Mucosa of rectum (tissue), 2 donors: ENCODE data around the gene SHISAL2A.

Source experiments
- H3K27ac ChIP-seq, 2 donors: one replicate each; pipeline ENCODE4 v1.7.0; 2013; ENCODE audit warnings: inconsistent platforms in 2 of 2, low read depth in 2 of 2, low read length in 2 of 2
- H3K27me3 ChIP-seq, 2 donors: one replicate each; pipeline ENCODE4 v1.7.0; 2013; ENCODE audit warnings: low read length in 2 of 2; ENCODE audit not compliant: control insufficient read depth in 2 of 2, insufficient read depth in 2 of 2
- H3K36me3 ChIP-seq, 2 donors: one replicate each; pipeline ENCODE4 v1.7.0; 2013; ENCODE audit warnings: low read length in 2 of 2; ENCODE audit not compliant: control insufficient read depth in 2 of 2, insufficient read depth in 2 of 2
- H3K4me1 ChIP-seq, 2 donors: one replicate each; pipeline ENCODE4 v1.7.0; 2013; ENCODE audit warnings: low read length in 2 of 2, mild to moderate bottlenecking in 1 of 2; ENCODE audit not compliant: control insufficient read depth in 2 of 2, insufficient read depth in 2 of 2
- H3K4me3 ChIP-seq, 2 donors: one replicate each; pipeline ENCODE4 v1.7.0; 2013; ENCODE audit warnings: low read length in 2 of 2
- H3K9ac ChIP-seq, 2 donors: one replicate each; pipeline ENCODE4 v1.7.0; 2013; ENCODE audit warnings: low read length in 2 of 2, low read depth in 1 of 2, mild to moderate bottlenecking in 1 of 2
- H3K9me3 ChIP-seq, 2 donors: one replicate each; pipeline ENCODE4 v1.7.0; 2013; ENCODE audit warnings: low read length in 2 of 2; ENCODE audit not compliant: control insufficient read depth in 2 of 2
- donor health status: healthy.
- donor health status: Normal muscosa, but diverticular disease.

Gene SHISAL2A

GRCh38 chr1:52635321-52636089 lies 2.5 kb downstream of the SHISAL2A start:
- H3K27ac ChIP-seq, result peak overlapping the region in 1 of 2 donors; percentile 32
- H3K9ac ChIP-seq, result no peak overlapping the region
- peaks cover 22 to 28% of the 10 kb centered on the region in 2 donors for H3K27me3 ChIP-seq
- H3K9me3 ChIP-seq, result no peaks in the 10 kb centered on the region
- H3K4me3 ChIP-seq, result no peak overlapping the region
- H3K36me3 ChIP-seq, result no peaks in the 10 kb centered on the region
- H3K4me1 ChIP-seq, result peaks cover 3 to 14% of the 10 kb centered on the region in 2 donors

GRCh38 chr1:52636721-52637695 lies 4.0 kb downstream of the SHISAL2A start:
- no peaks in the 10 kb centered on the region for H3K9me3 ChIP-seq
- H3K4me3 ChIP-seq, result peak overlapping the region in 1 of 2 donors; percentile 45
- H3K27me3 ChIP-seq, result peaks cover 13 to 22% of the 10 kb centered on the region in 2 donors
- peaks cover 3 to 14% of the 10 kb centered on the region in 2 donors for H3K4me1 ChIP-seq
- peak overlapping the region in 1 of 2 donors; percentile 63 for H3K9ac ChIP-seq
- H3K27ac ChIP-seq, result peak overlapping the region; percentile 62 to 85
- no peaks in the 10 kb centered on the region for H3K36me3 ChIP-seq

GRCh38 chr1:52637946-52638345 lies 5.0 kb downstream of the SHISAL2A start:
- Histone ChIP-seq H3K36me3 (no peaks in the 10 kb centered on the region), H3K4me1 (peaks cover 3 to 14% of the 10 kb centered on the region in 2 donors), H3K9me3 (no peaks in the 10 kb centered on the region), H3K4me3 (peak overlapping the region in 1 of 2 donors; percentile 45), H3K27ac (peak overlapping the region; percentile 62 to 85), H3K27me3 (peaks cover 5 to 15% of the 10 kb centered on the region in 2 donors), H3K9ac (no peak overlapping the region)

GRCh38 chr1:52640697-52641096 lies 7.7 kb downstream of the SHISAL2A start:
- no peak overlapping the region for H3K27ac ChIP-seq
- H3K4me3 ChIP-seq, result no peak overlapping the region
- H3K36me3 ChIP-seq, result no peaks in the 10 kb centered on the region
- peaks cover 0 to 2% of the 10 kb centered on the region in 2 donors for H3K27me3 ChIP-seq
- H3K9me3 ChIP-seq, result no peaks in the 10 kb centered on the region
- H3K9ac ChIP-seq, result no peak overlapping the region
- peaks cover 3 to 10% of the 10 kb centered on the region in 2 donors for H3K4me1 ChIP-seq

GRCh38 chr1:52641307-52641706 lies 8.3 kb downstream of the SHISAL2A start:
- peaks cover 0 to 2% of the 10 kb centered on the region in 2 donors for H3K27me3 ChIP-seq
- H3K4me3 ChIP-seq, result no peak overlapping the region
- peaks cover 3 to 10% of the 10 kb centered on the region in 2 donors for H3K4me1 ChIP-seq
- no peak overlapping the region for H3K27ac ChIP-seq
- no peak overlapping the region for H3K9ac ChIP-seq
- H3K9me3 ChIP-seq, result no peaks in the 10 kb centered on the region
- no peaks in the 10 kb centered on the region for H3K36me3 ChIP-seq

- no peaks in the 10 kb centered on the region for H3K36me3 ChIP-seq
- H3K27ac ChIP-seq, result no peak overlapping the region
- no peaks in the 10 kb centered on the region for H3K9me3 ChIP-seq
- H3K4me3 ChIP-seq, result no peak overlapping the region
- no peak overlapping the region for H3K9ac ChIP-seq
- peaks cover 0 to under 1% of the 10 kb centered on the region in 2 donors for H3K27me3 ChIP-seq
- H3K4me1 ChIP-seq, result no peaks in the 10 kb centered on the region
Measured at GRCh38 chr1:52645261-52645660, 12.3 kb downstream of the SHISAL2A start.

GRCh38 chr1:52651904-52652303 lies 18.9 kb downstream of the SHISAL2A start:
- Histone ChIP-seq H3K4me3 (no peak overlapping the region), H3K27ac (no peak overlapping the region), H3K4me1 (no peaks in the 10 kb centered on the region)

GRCh38 chr1:52653207-52653849 lies 20.4 kb downstream of the SHISAL2A start:
- no peaks in the 10 kb centered on the region for H3K27me3 ChIP-seq
- no peak overlapping the region for H3K9ac ChIP-seq
- no peak overlapping the region for H3K4me3 ChIP-seq
- no peaks in the 10 kb centered on the region for H3K9me3 ChIP-seq
- no peaks in the 10 kb centered on the region for H3K4me1 ChIP-seq
- no peaks in the 10 kb centered on the region for H3K36me3 ChIP-seq
- no peak overlapping the region for H3K27ac ChIP-seq

More at GRCh38 chr1:52651904-52652303, 18.9 kb downstream of the SHISAL2A start:
- Histone ChIP-seq H3K27me3 (no peaks in the 10 kb centered on the region), H3K36me3 (no peaks in the 10 kb centered on the region), H3K9me3 (no peaks in the 10 kb centered on the region), H3K9ac (no peak overlapping the region)

- Histone ChIP-seq H3K36me3 (no peaks in the 10 kb centered on the region), H3K9me3 (no peaks in the 10 kb centered on the region), H3K9ac (no peak overlapping the region), H3K4me3 (no peak overlapping the region), H3K27ac (no peak overlapping the region), H3K4me1 (no peaks in the 10 kb centered on the region), H3K27me3 (no peaks in the 10 kb centered on the region)
Measured at GRCh38 chr1:52654063-52654462, 21.1 kb downstream of the SHISAL2A start.
